Keratinocyte (primary cell): ENCODE data around the gene KANSL1.

Source experiments
- EZH2 ChIP-seq: IDR thresholded peaks from one replicate; pipeline ENCODE4 v1.6.1; 2012; ENCODE audit warnings: inconsistent platforms, mild to moderate bottlenecking, low read length, moderate library complexity
- TF ChIP-seq, protein P1 (sequence below), 3 experiments: IDR thresholded peaks in 1 of 3; conservative IDR thresholded peaks in 1 of 3; optimal IDR thresholded peaks in 1 of 3; 2 replicates in 2 of 3; 3 replicates in 1 of 3; pipeline versions ENCODE3 to v1.5.1; 2011; ENCODE audit warnings: low read length in 3 of 3, mild to moderate bottlenecking in 3 of 3, moderate library complexity in 2 of 3, control low read depth in 1 of 3, inconsistent platforms in 1 of 3; ENCODE audit not compliant: insufficient read depth in 2 of 3; ENCODE audit errors: extremely low read depth in 1 of 3

- TF ChIP-seq, protein P1, sequence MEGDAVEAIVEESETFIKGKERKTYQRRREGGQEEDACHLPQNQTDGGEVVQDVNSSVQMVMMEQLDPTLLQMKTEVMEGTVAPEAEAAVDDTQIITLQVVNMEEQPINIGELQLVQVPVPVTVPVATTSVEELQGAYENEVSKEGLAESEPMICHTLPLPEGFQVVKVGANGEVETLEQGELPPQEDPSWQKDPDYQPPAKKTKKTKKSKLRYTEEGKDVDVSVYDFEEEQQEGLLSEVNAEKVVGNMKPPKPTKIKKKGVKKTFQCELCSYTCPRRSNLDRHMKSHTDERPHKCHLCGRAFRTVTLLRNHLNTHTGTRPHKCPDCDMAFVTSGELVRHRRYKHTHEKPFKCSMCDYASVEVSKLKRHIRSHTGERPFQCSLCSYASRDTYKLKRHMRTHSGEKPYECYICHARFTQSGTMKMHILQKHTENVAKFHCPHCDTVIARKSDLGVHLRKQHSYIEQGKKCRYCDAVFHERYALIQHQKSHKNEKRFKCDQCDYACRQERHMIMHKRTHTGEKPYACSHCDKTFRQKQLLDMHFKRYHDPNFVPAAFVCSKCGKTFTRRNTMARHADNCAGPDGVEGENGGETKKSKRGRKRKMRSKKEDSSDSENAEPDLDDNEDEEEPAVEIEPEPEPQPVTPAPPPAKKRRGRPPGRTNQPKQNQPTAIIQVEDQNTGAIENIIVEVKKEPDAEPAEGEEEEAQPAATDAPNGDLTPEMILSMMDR (optimal IDR thresholded peaks at IDR 0.05 in 1 of 3, IDR thresholded peaks at IDR 0.05 in 1 of 3, conservative IDR thresholded peaks at IDR 0.05 in 1 of 3; ENCODE audit: extremely low read depth in 1 of 3, insufficient read depth in 2 of 3, low read length in 3 of 3) = peak; percentile 14 to 75 (median 51)
- no peak for TF ChIP-seq EZH2
These were observed 1.4 kb upstream of the KANSL1 start for GRCh38 chr17:46194393-46195216.
